ENCODE results near the gene GMIP.

DNA sequence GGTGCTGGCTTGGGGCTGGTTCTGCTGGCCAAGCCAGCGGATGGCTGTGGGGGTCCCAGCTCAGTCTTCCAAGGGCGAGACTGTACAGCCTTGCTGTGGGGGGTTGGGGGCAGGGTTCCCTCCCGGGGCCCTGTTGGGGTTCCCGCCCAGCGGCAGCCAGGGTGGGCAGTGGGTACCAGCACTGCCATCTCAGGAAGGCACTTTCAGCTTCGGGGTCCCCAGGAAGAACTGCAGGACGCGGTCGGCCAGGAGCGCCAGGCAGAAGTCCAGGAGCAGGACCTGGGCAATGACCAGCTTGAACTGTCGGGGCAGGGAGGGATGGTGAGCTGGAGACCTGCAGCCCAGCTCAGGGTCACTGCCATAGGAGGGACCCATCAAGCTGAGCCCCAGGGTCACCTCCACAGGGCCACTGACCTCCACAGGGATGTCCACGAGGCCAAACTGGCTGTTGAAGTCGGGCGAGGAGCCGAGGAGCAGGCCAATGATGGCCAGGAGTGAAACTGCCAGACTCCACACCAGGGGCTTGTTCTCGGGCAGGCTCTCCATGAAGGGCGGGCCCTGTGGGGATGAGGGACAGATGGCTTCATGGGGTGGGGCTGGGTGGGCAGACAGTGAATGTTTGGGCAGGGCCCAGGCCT is 1.9 kb upstream of the GMIP start:
- TF ChIP-seq YY1 (IDR thresholded peaks at IDR 0.05; ENCODE audit: insufficient read depth, insufficient read length) (no peak), SUZ12 (IDR thresholded peaks at IDR 0.05; ENCODE audit: extremely low read depth, insufficient read depth, insufficient read length) (no peak)

Measured in NT2/D1 (cell line).